Measurements from ENCODE around the gene CSKMT.
A peak's percentile ranks its signal among the peaks of the same experiment; 100 is the strongest.
"Not testable (repeated sequence)": the region's sequence is repeated elsewhere in the genome, so short reads cannot be mapped to it uniquely, and the experiment has no call there.

Gene CSKMT, protein sequence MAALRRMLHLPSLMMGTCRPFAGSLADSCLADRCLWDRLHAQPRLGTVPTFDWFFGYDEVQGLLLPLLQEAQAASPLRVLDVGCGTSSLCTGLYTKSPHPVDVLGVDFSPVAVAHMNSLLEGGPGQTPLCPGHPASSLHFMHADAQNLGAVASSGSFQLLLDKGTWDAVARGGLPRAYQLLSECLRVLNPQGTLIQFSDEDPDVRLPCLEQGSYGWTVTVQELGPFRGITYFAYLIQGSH

GRCh38 chr11:62665075-62665598 lies at the start of gene CSKMT, which contains the start of gene C11orf98:
Gene CSKMT, plus strand, starts transcription at chr11:62665312. Its CDS starts 568 bp downstream, at chr11:62665880.
Gene C11orf98, minus strand, starts transcription at chr11:62665210. Its CDS starts 41 bp downstream, at chr11:62665169.
- peak; percentile 97 for DNase-seq (ENCODE audit: low spot score)
- H3K27ac ChIP-seq: peak within 1 kb of the TSS; percentile 90
- no peak for TF ChIP-seq CTCF (conservative IDR thresholded peaks at IDR 0.05; ENCODE audit: low read depth)
- CTCF ChIA-PET: interaction anchor here (0.9 to 1.3 kb wide), 4 partner anchors 10 to 121 kb away, joined by 4 to 7 read pairs (median 5); no protein-coding TSS in a partner anchor
- POLR2A ChIA-PET (ENCODE audit: low non-redundant PET): interaction anchor here (0.6 to 2.1 kb wide), 11 partner anchors 8 to 1646 kb away, joined by 3 to 16 read pairs (median 8); partner anchors contain the start of genes B3GAT3, HNRNPUL2, INTS5 and MTA2

DNA sequence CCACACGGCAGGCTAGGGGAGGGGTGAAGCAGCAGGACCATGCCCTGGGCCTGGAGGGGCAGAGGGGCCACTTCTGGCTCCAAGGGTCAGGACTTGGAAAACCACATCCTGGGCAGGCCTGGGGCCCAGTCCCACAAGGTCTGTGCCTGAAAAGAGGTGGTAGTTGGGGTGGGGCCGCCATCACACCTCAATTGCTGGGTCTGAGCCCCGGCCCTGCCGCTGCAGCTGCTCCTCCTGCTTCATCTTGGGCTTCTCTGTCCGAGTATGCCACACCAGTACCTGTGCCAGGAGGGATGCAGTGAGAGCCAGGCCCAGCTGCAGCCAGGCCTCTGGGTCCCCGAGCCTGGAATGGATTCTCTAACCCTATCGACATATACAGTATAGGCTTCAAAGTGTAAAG lies 49.6 kb upstream of the CSKMT start:
- POLR2A ChIA-PET (ENCODE audit: low non-redundant PET): no interaction called here
- no peak for DNase-seq (ENCODE audit: low spot score)
- CTCF ChIA-PET: interaction anchor here (0.6 to 0.7 kb wide), 2 partner anchors 144 to 1286 kb away, joined by 3 to 4 read pairs; no protein-coding TSS in a partner anchor
- TF ChIP-seq CTCF (conservative IDR thresholded peaks at IDR 0.05; ENCODE audit: low read depth): no peak
- H3K27ac ChIP-seq: peak overlapping the region; percentile 98

DNA sequence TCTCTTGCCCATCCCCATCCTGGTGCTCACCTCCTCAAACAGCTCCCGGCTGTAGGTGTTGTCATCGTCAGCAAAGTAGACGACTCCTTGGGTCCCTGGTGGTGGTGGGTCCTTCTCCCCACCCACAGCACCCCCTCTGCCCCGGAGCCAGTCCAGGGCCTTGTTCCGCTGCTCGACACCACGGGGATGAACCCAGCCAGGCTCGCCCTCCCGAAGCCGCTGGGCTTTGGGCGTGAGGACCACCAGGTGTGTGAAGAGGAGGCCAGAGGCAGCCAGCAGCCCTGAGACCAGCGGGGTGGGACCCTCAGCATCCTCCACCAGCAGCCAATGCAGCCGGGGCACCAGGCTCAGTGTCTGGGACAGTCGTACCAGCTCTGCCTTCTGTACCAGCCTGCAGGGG lies 48.2 kb upstream of the CSKMT start:
- DNase-seq (ENCODE audit: low spot score); POLR2A ChIA-PET (ENCODE audit: low non-redundant PET); CTCF ChIA-PET: not testable (repeated sequence)
- peak overlapping the region; percentile 98 for H3K27ac ChIP-seq

- DNase-seq (ENCODE audit: low spot score): no peak
- ChIA-PET CTCF (interaction anchor here (0.6 kb wide), 1 partner anchor 24 kb away, joined by 4 read pairs; no protein-coding TSS in a partner anchor), POLR2A (ENCODE audit: low non-redundant PET) (interaction anchor here (0.6 to 3.1 kb wide), 4 partner anchors 20 to 44 kb away, joined by 4 to 13 read pairs (median 12); partner anchors contain the start of genes C11orf98, CSKMT, MTA2 and TUT1)
- no peak for TF ChIP-seq CTCF (conservative IDR thresholded peaks at IDR 0.05; ENCODE audit: low read depth)
- peak overlapping the region; percentile 98 for H3K27ac ChIP-seq
Measured at GRCh38 chr11:62621027-62621566, 44.0 kb upstream of the CSKMT start.

- no peak for TF ChIP-seq CTCF (conservative IDR thresholded peaks at IDR 0.05; ENCODE audit: low read depth)
- POLR2A ChIA-PET (ENCODE audit: low non-redundant PET): interaction anchor here (0.6 to 3.1 kb wide), 8 partner anchors 9 to 107 kb away, joined by 3 to 13 read pairs (median 8); partner anchors contain the start of genes C11orf98, CSKMT, MTA2 and ROM1
- H3K27ac ChIP-seq: peak within 1 kb of the TSS; percentile 98
- peak; percentile 99 for DNase-seq (ENCODE audit: low spot score)
- CTCF ChIA-PET: interaction anchor here (1.5 kb wide), 1 partner anchor 10 kb away, joined by 5 read pairs; no protein-coding TSS in a partner anchor
Measured at GRCh38 chr11:62621567-62622470, 43.3 kb upstream of the CSKMT start, which contains the start of gene B3GAT3. Gene B3GAT3, minus strand, starts transcription at chr11:62621986. Its CDS starts 39 bp downstream, at chr11:62621947.

DNA sequence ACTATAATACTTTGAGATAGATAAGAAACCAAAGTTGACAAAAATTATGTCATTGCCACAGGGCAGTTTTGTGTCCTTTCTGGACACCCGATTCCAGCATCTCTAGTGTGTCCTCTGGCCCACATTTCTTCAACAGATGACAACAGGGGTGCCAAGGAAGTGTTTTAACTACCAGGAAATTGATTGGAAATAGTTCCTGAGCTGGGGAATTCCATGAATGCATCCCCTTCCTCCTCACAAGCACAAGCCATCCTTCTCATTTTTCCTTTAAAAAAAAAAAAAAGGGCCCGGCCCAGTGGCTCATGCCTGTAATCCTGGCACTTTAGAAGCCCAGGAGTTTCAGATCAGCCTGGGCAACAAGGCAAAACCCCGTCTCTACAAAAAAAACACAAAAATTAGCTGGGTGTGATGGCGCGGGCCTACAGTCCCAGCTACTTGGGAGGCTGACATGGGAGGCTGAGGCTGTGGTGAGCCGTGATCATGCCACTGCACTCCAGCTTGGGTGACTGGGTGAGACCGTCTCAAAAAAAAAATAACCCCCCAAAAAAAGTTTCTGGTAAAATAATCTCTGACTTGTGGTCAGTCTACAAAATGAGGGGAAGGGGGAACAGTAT lies 42.5 kb upstream of the CSKMT start:
- TF ChIP-seq CTCF (conservative IDR thresholded peaks at IDR 0.05; ENCODE audit: low read depth): no peak
- DNase-seq (ENCODE audit: low spot score): no peak
- peak overlapping the region; percentile 98 for H3K27ac ChIP-seq
- POLR2A ChIA-PET (ENCODE audit: low non-redundant PET): interaction anchor here (0.7 to 3.1 kb wide), 5 partner anchors 9 to 49 kb away, joined by 3 to 13 read pairs (median 9); partner anchors contain the start of genes C11orf98, CSKMT, MTA2 and ROM1
- CTCF ChIA-PET: interaction anchor here (1.5 kb wide), 1 partner anchor 11 kb away, joined by 5 read pairs; no protein-coding TSS in a partner anchor

Data from RWPE1 (cell line).